WTC11 (cell line): ENCODE measurements around the gene ZSCAN4. TPM values are rescaled to one million over a fixed set of nuclear protein-coding genes. Genes with fewer than 3 reads are reported as not detected.

Experiments
- ATAC-seq: fragments of 200-7000 bp; cut with Tn5 transposase; 2 replicates; pipeline ENCODE4 v1.10.0; 2021; ENCODE audit warnings: mild to moderate bottlenecking, moderate library complexity
- Bru-seq: library from RNA; stranded (reverse); fragments of 400-500 nt; gene quantifications from one replicate; lab custom pipeline; 2021; lab: Mats Ljungman, UMichigan
- CTCF ChIA-PET: fragments of 300-600 bp; sonication (Branson Sonifier 250); formaldehyde crosslinking; loops from one replicate; lab custom pipeline; 2021; ENCODE audit warnings: antibody characterized with exemption; lab: Charles Lee
- POLR2A ChIA-PET: fragments of 350-600 bp; sonication (Branson Sonifier 250); formaldehyde crosslinking; loops from one replicate; lab custom pipeline; 2021; ENCODE audit warnings: antibody characterized with exemption; lab: Charles Lee
- DNase-seq: peaks from one replicate; pipeline ENCODE4 v3.0.0; 2021; ENCODE audit warnings: low spot score
- H3K27ac Mint-ChIP-seq: 2 replicates; pipeline ENCODE4 v1.8.0; 2021; ENCODE audit warnings: mixed read lengths
- H3K27me3 Mint-ChIP-seq: 2 replicates; pipeline ENCODE4 v1.8.0; 2021; ENCODE audit warnings: low read depth, mild to moderate bottlenecking, moderate library complexity, mixed read lengths
- H3K36me3 Mint-ChIP-seq: 2 replicates; pipeline ENCODE4 v1.8.0; 2021; ENCODE audit warnings: mixed read lengths
- H3K4me1 Mint-ChIP-seq: 2 replicates; pipeline ENCODE4 v1.8.0; 2022; ENCODE audit warnings: mixed read lengths
- H3K4me3 Mint-ChIP-seq: 2 replicates; pipeline ENCODE4 v1.8.0; 2021; ENCODE audit warnings: mild to moderate bottlenecking, moderate library complexity, mixed read lengths
- H3K9me3 Mint-ChIP-seq: 2 replicates; pipeline ENCODE4 v1.8.0; 2021; ENCODE audit warnings: mixed read lengths
- ATF1 ChIP-seq: sonication (generic); formaldehyde crosslinking; IDR thresholded peaks from 2 replicates; pipeline ENCODE4 v1.8.1; 2023; ENCODE audit warnings: mild to moderate bottlenecking, moderate library complexity, missing genetic modification reagents
- CBFB ChIP-seq: sonication (generic); formaldehyde crosslinking; IDR thresholded peaks from 2 replicates; pipeline ENCODE4 v1.8.1; 2022; ENCODE audit warnings: mild to moderate bottlenecking, low read depth, missing genetic modification reagents
- CREM ChIP-seq: sonication (generic); formaldehyde crosslinking; IDR thresholded peaks from 2 replicates; pipeline ENCODE4 v1.8.1; 2022; ENCODE audit warnings: mild to moderate bottlenecking, missing genetic modification reagents, moderate library complexity
- FOXK1 ChIP-seq: sonication (generic); formaldehyde crosslinking; IDR thresholded peaks from 2 replicates; pipeline ENCODE4 v1.8.0; 2022; ENCODE audit warnings: mild to moderate bottlenecking, moderate library complexity, missing genetic modification reagents
- GTF2I ChIP-seq: fragments of 250-450 bp; sonication (Bioruptor Pico); conservative IDR thresholded peaks from 2 replicates; pipeline ENCODE4 v1.4.0; 2021; ENCODE audit warnings: mild to moderate bottlenecking
- JUN ChIP-seq: sonication (generic); formaldehyde crosslinking; IDR thresholded peaks from 2 replicates; pipeline ENCODE4 v1.8.0; 2023; ENCODE audit warnings: mild to moderate bottlenecking, missing genetic modification reagents
- KAT7 ChIP-seq: sonication (generic); formaldehyde crosslinking; IDR thresholded peaks from 2 replicates; pipeline ENCODE4 v1.8.1; 2023; ENCODE audit warnings: missing genetic modification reagents, mild to moderate bottlenecking, borderline replicate concordance
- NFYB ChIP-seq: sonication (generic); formaldehyde crosslinking; conservative IDR thresholded peaks from 2 replicates; pipeline ENCODE4 v1.8.0; 2022; ENCODE audit warnings: low read depth, missing genetic modification reagents
- TEAD4 ChIP-seq: sonication (generic); formaldehyde crosslinking; IDR thresholded peaks from 2 replicates; pipeline ENCODE4 v1.8.0; 2022; ENCODE audit warnings: mild to moderate bottlenecking, missing genetic modification reagents
- ZNF138 ChIP-seq: sonication (generic); formaldehyde crosslinking; conservative IDR thresholded peaks from 2 replicates; pipeline ENCODE4 v1.8.1; 2022; ENCODE audit warnings: mild to moderate bottlenecking, moderate library complexity, missing genetic modification reagents
- ZNF219 ChIP-seq: sonication (generic); formaldehyde crosslinking; IDR thresholded peaks from 2 replicates; pipeline ENCODE4 v1.8.0; 2023; ENCODE audit warnings: missing genetic modification reagents, mild to moderate bottlenecking, borderline replicate concordance
- ZNF416 ChIP-seq: fragments of 250-450 bp; sonication (Bioruptor Pico); IDR thresholded peaks from 2 replicates; pipeline ENCODE4 v1.9.0; 2021; ENCODE audit warnings: mild to moderate bottlenecking, inconsistent platforms
- long read RNA-seq, 3 experiments: library from RNA in 1 of 3; library from capped mRNA in 1 of 3; library from polyadenylated mRNA in 1 of 3; unstranded in 2 of 3; stranded (forward) in 1 of 3; transcript quantifications; one replicate each; pipeline ENCODE4 v2.0.0, GENCODE V29; 2021
- total RNA-seq: library from RNA; stranded (reverse); gene quantifications from 3 replicates; pipeline ENCODE4 v1.2.3, GENCODE V29; 2021
- TF ChIP-seq, protein P1 (sequence below): sonication (generic); formaldehyde crosslinking; IDR thresholded peaks from 2 replicates; pipeline ENCODE4 v1.8.0; 2022; ENCODE audit warnings: mild to moderate bottlenecking, missing genetic modification reagents
- TF ChIP-seq, protein P2 (sequence below): sonication (generic); formaldehyde crosslinking; IDR thresholded peaks from 2 replicates; pipeline ENCODE4 v1.8.0; 2022; ENCODE audit warnings: mild to moderate bottlenecking, missing genetic modification reagents
- TF ChIP-seq, protein P3 (sequence below): sonication (generic); formaldehyde crosslinking; IDR thresholded peaks from 2 replicates; pipeline ENCODE4 v1.8.1; 2023; ENCODE audit warnings: mild to moderate bottlenecking, missing genetic modification reagents, moderate library complexity
- TF ChIP-seq, protein P4 (sequence below): sonication (generic); formaldehyde crosslinking; IDR thresholded peaks from 2 replicates; pipeline ENCODE4 v1.8.1; 2023; ENCODE audit warnings: mild to moderate bottlenecking, missing genetic modification reagents
- TF ChIP-seq, protein P5 (sequence below): fragments of 250-450 bp; sonication (Bioruptor Pico); IDR thresholded peaks from 2 replicates; pipeline ENCODE4 v1.9.0; 2021; ENCODE audit warnings: mild to moderate bottlenecking, borderline replicate concordance
- TF ChIP-seq, protein P6 (sequence below): fragments of 250-450 bp; sonication (Bioruptor Pico); IDR thresholded peaks from 2 replicates; pipeline ENCODE4 v1.9.0; 2021; ENCODE audit warnings: mild to moderate bottlenecking

ZSCAN4 gene, protein sequence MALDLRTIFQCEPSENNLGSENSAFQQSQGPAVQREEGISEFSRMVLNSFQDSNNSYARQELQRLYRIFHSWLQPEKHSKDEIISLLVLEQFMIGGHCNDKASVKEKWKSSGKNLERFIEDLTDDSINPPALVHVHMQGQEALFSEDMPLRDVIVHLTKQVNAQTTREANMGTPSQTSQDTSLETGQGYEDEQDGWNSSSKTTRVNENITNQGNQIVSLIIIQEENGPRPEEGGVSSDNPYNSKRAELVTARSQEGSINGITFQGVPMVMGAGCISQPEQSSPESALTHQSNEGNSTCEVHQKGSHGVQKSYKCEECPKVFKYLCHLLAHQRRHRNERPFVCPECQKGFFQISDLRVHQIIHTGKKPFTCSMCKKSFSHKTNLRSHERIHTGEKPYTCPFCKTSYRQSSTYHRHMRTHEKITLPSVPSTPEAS
- total RNA-seq = 0.09 to 0.13 TPM in 2 of 3 replicates, not detected in the other
- Bru-seq, nascent RNA = percentile 23 among the genes with signal in this experiment
- long read RNA-seq, experiment 1 = 0 reads
- long read RNA-seq, experiment 2 = 0 reads
- long read RNA-seq, experiment 3 = 0 reads

DNA sequence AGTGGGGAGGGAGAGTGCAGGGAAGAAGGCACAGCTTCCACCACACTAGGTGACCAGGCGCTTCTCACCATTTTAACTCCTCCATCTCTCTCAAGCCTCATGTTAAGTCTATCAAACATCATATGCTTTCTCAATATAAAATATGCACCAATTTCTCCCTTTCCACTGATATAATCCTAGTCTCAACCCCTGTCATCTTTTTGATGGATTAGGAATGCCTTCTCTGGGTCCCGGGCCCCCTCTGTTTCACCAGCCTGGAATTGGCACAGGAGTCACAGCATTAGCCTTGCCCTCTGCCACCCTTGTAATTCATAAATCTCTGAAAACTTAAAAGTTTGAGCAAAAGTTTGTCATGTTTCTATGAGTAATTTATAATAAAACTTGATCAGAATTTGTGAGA lies at the start of gene ZSCAN4:
Gene ZSCAN4 (plus strand): TSS at position 301 of the 400 bp plus-strand sequence. CDS start 7,211 bp downstream, outside the sequence.
- Mint-ChIP-seq H3K9me3 (no peaks in the 10 kb centered on the region), H3K4me3 (no peak within 1 kb of the TSS), H3K27me3 (peaks cover 31% of the 10 kb centered on the region), H3K36me3 (no peaks in the 10 kb centered on the region), H3K4me1 (peaks cover 15% of the 10 kb centered on the region), H3K27ac (no peak within 1 kb of the TSS)
- ChIA-PET POLR2A (no interaction called here), CTCF (interaction anchor here (1.6 kb wide), 1 partner anchor 13 kb away, joined by 4 read pairs; the partner anchor contains the start of gene ZNF551)
- no peak for DNase-seq
- ATAC-seq = no peak
- TF ChIP-seq, protein P1, sequence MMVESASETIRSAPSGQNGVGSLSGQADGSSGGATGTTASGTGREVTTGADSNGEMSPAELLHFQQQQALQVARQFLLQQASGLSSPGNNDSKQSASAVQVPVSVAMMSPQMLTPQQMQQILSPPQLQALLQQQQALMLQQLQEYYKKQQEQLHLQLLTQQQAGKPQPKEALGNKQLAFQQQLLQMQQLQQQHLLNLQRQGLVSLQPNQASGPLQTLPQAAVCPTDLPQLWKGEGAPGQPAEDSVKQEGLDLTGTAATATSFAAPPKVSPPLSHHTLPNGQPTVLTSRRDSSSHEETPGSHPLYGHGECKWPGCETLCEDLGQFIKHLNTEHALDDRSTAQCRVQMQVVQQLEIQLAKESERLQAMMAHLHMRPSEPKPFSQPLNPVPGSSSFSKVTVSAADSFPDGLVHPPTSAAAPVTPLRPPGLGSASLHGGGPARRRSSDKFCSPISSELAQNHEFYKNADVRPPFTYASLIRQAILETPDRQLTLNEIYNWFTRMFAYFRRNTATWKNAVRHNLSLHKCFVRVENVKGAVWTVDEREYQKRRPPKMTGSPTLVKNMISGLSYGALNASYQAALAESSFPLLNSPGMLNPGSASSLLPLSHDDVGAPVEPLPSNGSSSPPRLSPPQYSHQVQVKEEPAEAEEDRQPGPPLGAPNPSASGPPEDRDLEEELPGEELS = no peak
- TF ChIP-seq, protein P2, sequence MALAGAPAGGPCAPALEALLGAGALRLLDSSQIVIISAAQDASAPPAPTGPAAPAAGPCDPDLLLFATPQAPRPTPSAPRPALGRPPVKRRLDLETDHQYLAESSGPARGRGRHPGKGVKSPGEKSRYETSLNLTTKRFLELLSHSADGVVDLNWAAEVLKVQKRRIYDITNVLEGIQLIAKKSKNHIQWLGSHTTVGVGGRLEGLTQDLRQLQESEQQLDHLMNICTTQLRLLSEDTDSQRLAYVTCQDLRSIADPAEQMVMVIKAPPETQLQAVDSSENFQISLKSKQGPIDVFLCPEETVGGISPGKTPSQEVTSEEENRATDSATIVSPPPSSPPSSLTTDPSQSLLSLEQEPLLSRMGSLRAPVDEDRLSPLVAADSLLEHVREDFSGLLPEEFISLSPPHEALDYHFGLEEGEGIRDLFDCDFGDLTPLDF (CRISPR knock-in tag) = no peak
- no peak for TF ChIP-seq ZNF138 (CRISPR knock-in tag)
- no peak for TF ChIP-seq FOXK1
- no peak for TF ChIP-seq TEAD4 (CRISPR knock-in tag)
- no peak for TF ChIP-seq ATF1 (CRISPR knock-in tag)
- TF ChIP-seq CREM = no peak
- no peak for TF ChIP-seq CBFB (CRISPR knock-in tag)
- TF ChIP-seq, protein P3, sequence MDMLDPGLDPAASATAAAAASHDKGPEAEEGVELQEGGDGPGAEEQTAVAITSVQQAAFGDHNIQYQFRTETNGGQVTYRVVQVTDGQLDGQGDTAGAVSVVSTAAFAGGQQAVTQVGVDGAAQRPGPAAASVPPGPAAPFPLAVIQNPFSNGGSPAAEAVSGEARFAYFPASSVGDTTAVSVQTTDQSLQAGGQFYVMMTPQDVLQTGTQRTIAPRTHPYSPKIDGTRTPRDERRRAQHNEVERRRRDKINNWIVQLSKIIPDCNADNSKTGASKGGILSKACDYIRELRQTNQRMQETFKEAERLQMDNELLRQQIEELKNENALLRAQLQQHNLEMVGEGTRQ (CRISPR knock-in tag) = no peak
- TF ChIP-seq, protein P4, sequence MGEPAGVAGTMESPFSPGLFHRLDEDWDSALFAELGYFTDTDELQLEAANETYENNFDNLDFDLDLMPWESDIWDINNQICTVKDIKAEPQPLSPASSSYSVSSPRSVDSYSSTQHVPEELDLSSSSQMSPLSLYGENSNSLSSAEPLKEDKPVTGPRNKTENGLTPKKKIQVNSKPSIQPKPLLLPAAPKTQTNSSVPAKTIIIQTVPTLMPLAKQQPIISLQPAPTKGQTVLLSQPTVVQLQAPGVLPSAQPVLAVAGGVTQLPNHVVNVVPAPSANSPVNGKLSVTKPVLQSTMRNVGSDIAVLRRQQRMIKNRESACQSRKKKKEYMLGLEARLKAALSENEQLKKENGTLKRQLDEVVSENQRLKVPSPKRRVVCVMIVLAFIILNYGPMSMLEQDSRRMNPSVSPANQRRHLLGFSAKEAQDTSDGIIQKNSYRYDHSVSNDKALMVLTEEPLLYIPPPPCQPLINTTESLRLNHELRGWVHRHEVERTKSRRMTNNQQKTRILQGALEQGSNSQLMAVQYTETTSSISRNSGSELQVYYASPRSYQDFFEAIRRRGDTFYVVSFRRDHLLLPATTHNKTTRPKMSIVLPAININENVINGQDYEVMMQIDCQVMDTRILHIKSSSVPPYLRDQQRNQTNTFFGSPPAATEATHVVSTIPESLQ (CRISPR knock-in tag) = no peak
- no peak for TF ChIP-seq ZNF416 (CRISPR knock-in tag)
- TF ChIP-seq NFYB (CRISPR knock-in tag) = no peak
- TF ChIP-seq, protein P5, sequence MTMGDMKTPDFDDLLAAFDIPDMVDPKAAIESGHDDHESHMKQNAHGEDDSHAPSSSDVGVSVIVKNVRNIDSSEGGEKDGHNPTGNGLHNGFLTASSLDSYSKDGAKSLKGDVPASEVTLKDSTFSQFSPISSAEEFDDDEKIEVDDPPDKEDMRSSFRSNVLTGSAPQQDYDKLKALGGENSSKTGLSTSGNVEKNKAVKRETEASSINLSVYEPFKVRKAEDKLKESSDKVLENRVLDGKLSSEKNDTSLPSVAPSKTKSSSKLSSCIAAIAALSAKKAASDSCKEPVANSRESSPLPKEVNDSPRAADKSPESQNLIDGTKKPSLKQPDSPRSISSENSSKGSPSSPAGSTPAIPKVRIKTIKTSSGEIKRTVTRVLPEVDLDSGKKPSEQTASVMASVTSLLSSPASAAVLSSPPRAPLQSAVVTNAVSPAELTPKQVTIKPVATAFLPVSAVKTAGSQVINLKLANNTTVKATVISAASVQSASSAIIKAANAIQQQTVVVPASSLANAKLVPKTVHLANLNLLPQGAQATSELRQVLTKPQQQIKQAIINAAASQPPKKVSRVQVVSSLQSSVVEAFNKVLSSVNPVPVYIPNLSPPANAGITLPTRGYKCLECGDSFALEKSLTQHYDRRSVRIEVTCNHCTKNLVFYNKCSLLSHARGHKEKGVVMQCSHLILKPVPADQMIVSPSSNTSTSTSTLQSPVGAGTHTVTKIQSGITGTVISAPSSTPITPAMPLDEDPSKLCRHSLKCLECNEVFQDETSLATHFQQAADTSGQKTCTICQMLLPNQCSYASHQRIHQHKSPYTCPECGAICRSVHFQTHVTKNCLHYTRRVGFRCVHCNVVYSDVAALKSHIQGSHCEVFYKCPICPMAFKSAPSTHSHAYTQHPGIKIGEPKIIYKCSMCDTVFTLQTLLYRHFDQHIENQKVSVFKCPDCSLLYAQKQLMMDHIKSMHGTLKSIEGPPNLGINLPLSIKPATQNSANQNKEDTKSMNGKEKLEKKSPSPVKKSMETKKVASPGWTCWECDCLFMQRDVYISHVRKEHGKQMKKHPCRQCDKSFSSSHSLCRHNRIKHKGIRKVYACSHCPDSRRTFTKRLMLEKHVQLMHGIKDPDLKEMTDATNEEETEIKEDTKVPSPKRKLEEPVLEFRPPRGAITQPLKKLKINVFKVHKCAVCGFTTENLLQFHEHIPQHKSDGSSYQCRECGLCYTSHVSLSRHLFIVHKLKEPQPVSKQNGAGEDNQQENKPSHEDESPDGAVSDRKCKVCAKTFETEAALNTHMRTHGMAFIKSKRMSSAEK (CRISPR knock-in tag) = no peak
- TF ChIP-seq ZNF219 = no peak
- no peak for TF ChIP-seq JUN (CRISPR knock-in tag)
- TF ChIP-seq KAT7 (CRISPR knock-in tag) = no peak
- TF ChIP-seq GTF2I (CRISPR knock-in tag) = no peak
- TF ChIP-seq, protein P6, sequence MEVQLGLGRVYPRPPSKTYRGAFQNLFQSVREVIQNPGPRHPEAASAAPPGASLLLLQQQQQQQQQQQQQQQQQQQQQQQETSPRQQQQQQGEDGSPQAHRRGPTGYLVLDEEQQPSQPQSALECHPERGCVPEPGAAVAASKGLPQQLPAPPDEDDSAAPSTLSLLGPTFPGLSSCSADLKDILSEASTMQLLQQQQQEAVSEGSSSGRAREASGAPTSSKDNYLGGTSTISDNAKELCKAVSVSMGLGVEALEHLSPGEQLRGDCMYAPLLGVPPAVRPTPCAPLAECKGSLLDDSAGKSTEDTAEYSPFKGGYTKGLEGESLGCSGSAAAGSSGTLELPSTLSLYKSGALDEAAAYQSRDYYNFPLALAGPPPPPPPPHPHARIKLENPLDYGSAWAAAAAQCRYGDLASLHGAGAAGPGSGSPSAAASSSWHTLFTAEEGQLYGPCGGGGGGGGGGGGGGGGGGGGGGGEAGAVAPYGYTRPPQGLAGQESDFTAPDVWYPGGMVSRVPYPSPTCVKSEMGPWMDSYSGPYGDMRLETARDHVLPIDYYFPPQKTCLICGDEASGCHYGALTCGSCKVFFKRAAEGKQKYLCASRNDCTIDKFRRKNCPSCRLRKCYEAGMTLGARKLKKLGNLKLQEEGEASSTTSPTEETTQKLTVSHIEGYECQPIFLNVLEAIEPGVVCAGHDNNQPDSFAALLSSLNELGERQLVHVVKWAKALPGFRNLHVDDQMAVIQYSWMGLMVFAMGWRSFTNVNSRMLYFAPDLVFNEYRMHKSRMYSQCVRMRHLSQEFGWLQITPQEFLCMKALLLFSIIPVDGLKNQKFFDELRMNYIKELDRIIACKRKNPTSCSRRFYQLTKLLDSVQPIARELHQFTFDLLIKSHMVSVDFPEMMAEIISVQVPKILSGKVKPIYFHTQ (CRISPR knock-in tag) = no peak
